Measurements from ENCODE around the gene KRTAP10-7. TPM values are rescaled to one million over a fixed set of nuclear protein-coding genes. Genes with fewer than 3 reads are reported as not detected.

KRTAP10-7 gene
- total RNA-seq, 1 experiment from 2014 or later: not detected

DNA sequence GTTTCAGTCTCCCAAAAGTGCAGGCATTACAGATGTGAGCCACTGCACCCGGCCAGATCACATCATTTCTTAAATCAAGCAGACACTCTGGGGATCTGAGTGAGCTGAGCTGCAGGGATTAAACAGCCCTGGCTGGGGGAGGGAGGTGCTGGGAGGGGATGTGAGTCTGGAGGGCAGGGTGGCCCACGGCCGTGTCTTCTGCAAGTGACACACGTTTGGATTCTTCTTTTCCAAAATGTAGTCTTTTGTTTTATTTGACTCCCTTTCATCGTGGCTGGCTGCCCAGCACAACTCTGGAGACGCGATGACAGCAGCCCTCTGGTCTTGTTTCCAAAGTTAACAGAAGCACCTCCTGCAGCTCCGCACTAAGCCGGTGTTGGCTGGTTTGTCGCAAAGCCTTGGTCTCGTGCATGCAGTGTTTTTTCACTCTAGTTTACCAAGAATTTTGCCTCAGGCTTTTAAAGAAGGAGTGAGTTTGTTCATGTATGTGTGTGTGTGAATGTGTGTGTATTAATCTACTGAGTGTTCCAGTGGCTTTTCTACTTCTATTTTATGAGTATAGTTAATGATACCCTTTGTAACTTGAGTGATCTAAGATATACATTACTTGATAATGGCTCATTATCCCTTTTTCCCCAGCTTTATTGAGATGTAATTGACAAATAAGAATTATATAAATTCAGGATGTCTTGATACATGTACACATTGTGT lies 17.2 kb upstream of the KRTAP10-7 start:
- no TSS peak for BruUV-seq (replicated peaks)
- Mint-ChIP-seq H3K27ac (ENCODE audit: unreplicated experiment) (no peak overlapping the region), H3K9me3 (ENCODE audit: low read depth, unreplicated experiment) (peaks cover 11% of the 10 kb centered on the region), H3K4me1 (ENCODE audit: low read depth, unreplicated experiment) (peaks cover 8% of the 10 kb centered on the region), H3K36me3 (ENCODE audit: insufficient read depth, unreplicated experiment) (no peaks in the 10 kb centered on the region), H3K27me3 (ENCODE audit: unreplicated experiment) (peaks cover 85% of the 10 kb centered on the region), H3K4me3 (ENCODE audit: low read depth, unreplicated experiment) (no peak overlapping the region)
- intact Hi-C loops (cut with micrococcal nuclease; ENCODE audit: unreplicated experiment): no loop called here
- CTCF ChIA-PET: interaction anchor here (0.6 kb wide), 1 partner anchor 19 kb away, joined by 3 read pairs; no protein-coding TSS in a partner anchor
- no peak for TF ChIP-seq CTCF (IDR thresholded peaks at IDR 0.05; ENCODE audit: unreplicated experiment)
- no peak for DNase-seq

DNA sequence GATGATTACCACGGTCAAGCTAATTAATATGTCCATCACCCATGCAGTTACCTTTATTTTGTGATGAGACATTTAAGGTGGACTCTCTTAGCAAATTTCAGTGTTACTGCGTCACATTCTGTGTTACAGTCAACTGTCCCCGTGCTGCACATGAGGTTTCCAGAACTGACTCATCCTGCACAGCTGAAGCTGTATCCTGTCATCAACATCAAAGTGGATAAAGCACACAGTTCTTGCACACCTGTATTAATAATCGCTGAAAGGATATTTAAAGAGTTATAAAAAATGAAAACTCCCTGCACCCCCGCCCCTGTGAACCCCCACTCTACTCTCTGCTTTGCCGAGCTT lies 16.6 kb upstream of the KRTAP10-7 start:
- no TSS peak for BruUV-seq (replicated peaks)
- Mint-ChIP-seq H3K27me3 (ENCODE audit: unreplicated experiment) (peaks cover 85% of the 10 kb centered on the region), H3K4me1 (ENCODE audit: low read depth, unreplicated experiment) (peaks cover 8% of the 10 kb centered on the region), H3K9me3 (ENCODE audit: low read depth, unreplicated experiment) (peaks cover 11% of the 10 kb centered on the region), H3K36me3 (ENCODE audit: insufficient read depth, unreplicated experiment) (no peaks in the 10 kb centered on the region), H3K27ac (ENCODE audit: unreplicated experiment) (no peak overlapping the region), H3K4me3 (ENCODE audit: low read depth, unreplicated experiment) (no peak overlapping the region)
- TF ChIP-seq CTCF (IDR thresholded peaks at IDR 0.05; ENCODE audit: unreplicated experiment): no peak
- intact Hi-C loops (cut with micrococcal nuclease; ENCODE audit: unreplicated experiment): no loop called here
- CTCF ChIA-PET: no interaction called here
- no peak for DNase-seq

DNA sequence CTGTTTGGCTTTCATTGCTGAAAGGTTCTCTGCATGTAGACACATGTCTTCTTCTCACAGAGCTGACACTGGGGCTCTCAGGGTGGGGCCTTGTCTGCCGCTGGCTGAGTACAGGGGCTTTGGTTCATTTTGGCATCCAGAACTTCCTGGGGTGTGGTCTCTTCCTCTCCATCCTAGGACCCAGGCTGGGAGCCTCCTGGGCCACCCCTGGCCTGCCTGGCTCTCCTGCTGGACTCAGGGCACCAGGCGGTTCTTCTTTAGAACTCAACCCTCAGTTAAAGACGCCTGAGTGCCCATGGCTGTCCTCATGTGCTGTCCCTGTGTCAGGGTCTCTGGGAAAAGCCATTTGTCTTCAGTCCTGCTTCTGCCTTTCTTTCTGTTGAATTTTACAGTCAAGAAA lies 14.5 kb upstream of the KRTAP10-7 start:
- Mint-ChIP-seq H3K4me1 (ENCODE audit: low read depth, unreplicated experiment) (no peaks in the 10 kb centered on the region), H3K27ac (ENCODE audit: unreplicated experiment) (no peak overlapping the region), H3K36me3 (ENCODE audit: insufficient read depth, unreplicated experiment) (no peaks in the 10 kb centered on the region), H3K9me3 (ENCODE audit: low read depth, unreplicated experiment) (peaks cover 11% of the 10 kb centered on the region), H3K4me3 (ENCODE audit: low read depth, unreplicated experiment) (no peak overlapping the region), H3K27me3 (ENCODE audit: unreplicated experiment) (peaks cover 83% of the 10 kb centered on the region)
- CTCF ChIA-PET: no interaction called here
- TF ChIP-seq CTCF (IDR thresholded peaks at IDR 0.05; ENCODE audit: unreplicated experiment): no peak
- intact Hi-C loops (cut with micrococcal nuclease; ENCODE audit: unreplicated experiment): no loop called here
- no TSS peak for BruUV-seq (replicated peaks)
- DNase-seq: no peak

GRCh38 chr21:44589094-44589493 lies 11.3 kb upstream of the KRTAP10-7 start:
- CTCF ChIA-PET: no interaction called here
- no peak for TF ChIP-seq CTCF (IDR thresholded peaks at IDR 0.05; ENCODE audit: unreplicated experiment)
- DNase-seq: no peak
- H3K4me1 Mint-ChIP-seq (ENCODE audit: low read depth, unreplicated experiment): no peaks in the 10 kb centered on the region
- H3K4me3 Mint-ChIP-seq (ENCODE audit: low read depth, unreplicated experiment): no peak overlapping the region
- peaks cover 5% of the 10 kb centered on the region for H3K36me3 Mint-ChIP-seq (ENCODE audit: insufficient read depth, unreplicated experiment)
- no TSS peak for BruUV-seq (replicated peaks)
- no peaks in the 10 kb centered on the region for H3K9me3 Mint-ChIP-seq (ENCODE audit: low read depth, unreplicated experiment)
- H3K27ac Mint-ChIP-seq (ENCODE audit: unreplicated experiment): no peak overlapping the region
- intact Hi-C loops (cut with micrococcal nuclease; ENCODE audit: unreplicated experiment): no loop called here
- peaks cover 82% of the 10 kb centered on the region for H3K27me3 Mint-ChIP-seq (ENCODE audit: unreplicated experiment)
